ENCODE data around the gene HVCN1. TPM values are rescaled to one million over a fixed set of nuclear protein-coding genes. Genes with fewer than 3 reads are reported as not detected.

HVCN1 gene
- total and polyA plus RNA-seq, 2 experiments from 2014 or later: 3.0 to 4.1 TPM

GRCh38 chr12:110667671-110668070 lies 21.2 kb downstream of the HVCN1 start:
- Histone ChIP-seq H3K4me1 (ENCODE audit: insufficient read depth) (no peaks in the 10 kb centered on the region), H4K20me1 (ENCODE audit: insufficient read depth) (no peaks in the 10 kb centered on the region), H3F3A (ENCODE audit: insufficient read depth) (no peaks in the 10 kb centered on the region), H3K4me2 (ENCODE audit: unreplicated experiment) (no peak overlapping the region), H3K79me2 (ENCODE audit: insufficient read depth) (no peaks in the 10 kb centered on the region), H2AFZ (no peak overlapping the region), H3K27me3 (replicated peaks; ENCODE audit: insufficient read depth) (no peaks in the 10 kb centered on the region), H3K9me2 (ENCODE audit: insufficient read depth) (no peaks in the 10 kb centered on the region), H3K36me3 (ENCODE audit: low read depth) (no peaks in the 10 kb centered on the region), H3K27ac (no peak overlapping the region), H3K9ac (no peak overlapping the region), H3K9me3 (ENCODE audit: low read depth) (peaks cover 11% of the 10 kb centered on the region), H3K4me3 (no peak overlapping the region)
- no peak for DNase-seq
- in situ Hi-C loops (cut with MboI): no loop called here
- WGBS, 2 experiments (ENCODE audit: low coverage in 1 of 2, low lambda C conversion rate in 2 of 2, missing lambda C conversion rate in 2 of 2): 79 to 81% methylated on average over 3 of the region's 3 CpGs
- TF ChIP-seq EZH2phosphoT487 (IDR thresholded peaks at IDR 0.05; ENCODE audit: insufficient read depth, low read depth): no peak
- no peak for TF ChIP-seq EZH2 (IDR thresholded peaks at IDR 0.05; ENCODE audit: insufficient read depth, poor library complexity, severe bottlenecking)

DNA sequence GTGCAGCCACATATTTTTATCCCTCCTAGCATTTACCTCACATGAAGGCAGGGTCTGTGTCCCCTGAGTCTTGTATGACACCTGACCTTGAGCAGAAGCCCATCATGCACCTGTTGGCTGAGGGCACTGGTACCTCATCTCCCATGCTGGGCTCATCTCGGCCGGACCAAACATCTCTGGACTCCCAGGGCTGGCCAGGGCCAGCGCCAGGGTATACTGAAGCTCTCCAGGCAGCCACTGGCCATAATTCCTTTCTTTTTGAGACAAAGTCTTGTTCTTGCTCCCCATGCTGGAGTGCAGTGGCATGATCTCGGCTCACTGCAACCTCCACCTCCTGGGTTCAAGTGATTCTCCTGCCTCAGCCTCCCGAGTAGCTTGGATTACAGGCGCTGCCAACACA lies 22.0 kb downstream of the HVCN1 start:
- WGBS, 2 experiments (ENCODE audit: low coverage in 1 of 2, low lambda C conversion rate in 2 of 2, missing lambda C conversion rate in 2 of 2): 71 to 75% methylated on average over 3 to 6 of the region's 6 CpGs
- Histone ChIP-seq H3K9me3 (ENCODE audit: low read depth) (peaks cover 11% of the 10 kb centered on the region), H3K79me2 (ENCODE audit: insufficient read depth) (no peaks in the 10 kb centered on the region), H4K20me1 (ENCODE audit: insufficient read depth) (no peaks in the 10 kb centered on the region), H3K27me3 (replicated peaks; ENCODE audit: insufficient read depth) (no peaks in the 10 kb centered on the region), H3K9ac (no peak overlapping the region), H3K4me2 (ENCODE audit: unreplicated experiment) (no peak overlapping the region), H3K36me3 (ENCODE audit: low read depth) (no peaks in the 10 kb centered on the region), H3F3A (ENCODE audit: insufficient read depth) (no peaks in the 10 kb centered on the region), H3K27ac (no peak overlapping the region), H3K4me1 (ENCODE audit: insufficient read depth) (no peaks in the 10 kb centered on the region), H3K9me2 (ENCODE audit: insufficient read depth) (no peaks in the 10 kb centered on the region), H3K4me3 (no peak overlapping the region), H2AFZ (no peak overlapping the region)
- no peak for DNase-seq
- in situ Hi-C loops (cut with MboI): no loop called here
- TF ChIP-seq EZH2 (IDR thresholded peaks at IDR 0.05; ENCODE audit: insufficient read depth, poor library complexity, severe bottlenecking): no peak
- no peak for TF ChIP-seq EZH2phosphoT487 (IDR thresholded peaks at IDR 0.05; ENCODE audit: insufficient read depth, low read depth)

DNA sequence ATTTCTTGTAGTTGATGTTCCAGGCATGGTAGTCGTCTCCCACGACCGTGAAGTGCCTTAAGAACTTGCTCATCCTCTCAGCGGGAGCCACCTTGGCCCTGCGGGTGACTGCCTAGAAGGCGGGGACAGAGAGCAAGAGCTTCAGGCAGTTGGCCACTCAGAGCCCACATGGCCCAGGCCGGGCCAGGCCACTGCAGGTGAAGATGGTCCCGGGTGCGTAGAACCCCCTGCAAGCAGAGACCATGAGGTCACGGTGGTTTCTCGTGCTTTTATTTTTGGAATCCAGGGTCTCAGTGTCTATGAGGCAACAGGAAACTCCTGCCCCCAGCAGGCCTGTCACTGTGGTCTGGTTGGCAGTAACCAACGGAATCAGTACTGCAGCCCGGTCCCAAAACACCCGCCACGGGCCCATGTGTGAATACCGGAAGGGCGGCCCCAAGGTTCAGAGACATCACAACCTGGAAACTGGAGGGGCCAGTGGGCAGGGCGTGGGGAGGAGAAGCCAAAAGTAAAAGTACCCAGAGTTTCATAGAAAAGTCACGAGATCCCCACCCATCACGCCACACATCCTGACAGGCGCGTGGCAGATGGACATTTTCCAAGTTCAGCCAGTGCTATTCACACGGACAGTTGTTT lies 27.5 kb downstream of the HVCN1 start:
- no peak overlapping the region for H3K9ac ChIP-seq
- no peaks in the 10 kb centered on the region for H3K36me3 ChIP-seq (ENCODE audit: low read depth)
- H3K4me3 ChIP-seq: no peak overlapping the region
- WGBS, 2 experiments (ENCODE audit: low coverage in 1 of 2, low lambda C conversion rate in 2 of 2, missing lambda C conversion rate in 2 of 2): 81 to 84% methylated on average over 23 of the region's 23 CpGs
- in situ Hi-C loops (cut with MboI): no loop called here
- no peaks in the 10 kb centered on the region for H3K27me3 ChIP-seq (replicated peaks; ENCODE audit: insufficient read depth)
- no peak for DNase-seq
- TF ChIP-seq EZH2phosphoT487 (IDR thresholded peaks at IDR 0.05; ENCODE audit: insufficient read depth, low read depth): no peak
- no peak for TF ChIP-seq EZH2 (IDR thresholded peaks at IDR 0.05; ENCODE audit: insufficient read depth, poor library complexity, severe bottlenecking)
- H4K20me1 ChIP-seq (ENCODE audit: insufficient read depth): no peaks in the 10 kb centered on the region
- no peaks in the 10 kb centered on the region for H3K9me2 ChIP-seq (ENCODE audit: insufficient read depth)
- no peaks in the 10 kb centered on the region for H3K79me2 ChIP-seq (ENCODE audit: insufficient read depth)
- no peak overlapping the region for H2AFZ ChIP-seq
- H3K9me3 ChIP-seq (ENCODE audit: low read depth): peaks cover 11% of the 10 kb centered on the region
- H3F3A ChIP-seq (ENCODE audit: insufficient read depth): no peaks in the 10 kb centered on the region
- H3K4me1 ChIP-seq (ENCODE audit: insufficient read depth): no peaks in the 10 kb centered on the region
- H3K27ac ChIP-seq: no peak overlapping the region
- H3K4me2 ChIP-seq (ENCODE audit: unreplicated experiment): no peak overlapping the region

DNA sequence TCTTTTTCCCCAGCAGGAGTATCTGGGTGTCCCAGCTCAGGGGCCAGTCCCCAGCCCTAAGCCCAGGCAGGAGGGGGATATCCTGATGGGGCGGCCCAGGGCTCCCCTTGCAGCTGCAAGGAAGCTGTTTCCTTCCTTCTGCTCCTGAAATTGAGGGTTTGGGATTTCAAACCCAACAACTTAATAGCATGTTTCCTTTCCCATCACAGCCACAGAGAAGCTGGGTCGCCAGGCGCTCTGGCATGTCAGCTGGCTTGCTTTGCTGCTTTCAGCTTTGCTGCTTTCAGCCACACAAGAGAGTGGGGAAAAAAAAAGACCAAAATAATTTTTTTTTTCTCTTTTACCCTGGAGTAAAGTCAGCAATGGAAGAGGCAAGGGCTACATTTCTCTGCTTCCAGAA lies 30.0 kb downstream of the HVCN1 start:
- Histone ChIP-seq H3K27me3 (replicated peaks; ENCODE audit: insufficient read depth) (no peaks in the 10 kb centered on the region), H3K9me3 (ENCODE audit: low read depth) (no peaks in the 10 kb centered on the region), H3F3A (ENCODE audit: insufficient read depth) (no peaks in the 10 kb centered on the region), H2AFZ (no peak overlapping the region), H3K79me2 (ENCODE audit: insufficient read depth) (no peaks in the 10 kb centered on the region), H3K4me2 (ENCODE audit: unreplicated experiment) (no peak overlapping the region), H3K9ac (no peak overlapping the region), H3K36me3 (ENCODE audit: low read depth) (no peaks in the 10 kb centered on the region), H3K9me2 (ENCODE audit: insufficient read depth) (no peaks in the 10 kb centered on the region), H4K20me1 (ENCODE audit: insufficient read depth) (no peaks in the 10 kb centered on the region), H3K4me3 (no peak overlapping the region), H3K27ac (no peak overlapping the region), H3K4me1 (ENCODE audit: insufficient read depth) (no peaks in the 10 kb centered on the region)
- TF ChIP-seq EZH2 (IDR thresholded peaks at IDR 0.05; ENCODE audit: insufficient read depth, poor library complexity, severe bottlenecking) (no peak), EZH2phosphoT487 (IDR thresholded peaks at IDR 0.05; ENCODE audit: insufficient read depth, low read depth) (no peak)
- 57 to 58% methylated on average over 3 of the region's 3 CpGs for WGBS, 2 experiments (ENCODE audit: low coverage in 1 of 2, low lambda C conversion rate in 2 of 2, missing lambda C conversion rate in 2 of 2)
- no peak for DNase-seq
- in situ Hi-C loops (cut with MboI): no loop called here

Data from GM23248 (cell line).